ENCODE results near the gene LRRC75A. TPM values are rescaled to one million over a fixed set of nuclear protein-coding genes. Genes with fewer than 3 reads are reported as not detected.

The LRRC75A gene
- total RNA-seq, 3 donors from 2014 or later (not counting 1 experiment from before 2014, with no cell fraction given) = 2.6 to 3.0 (median 3.0) TPM

DNA sequence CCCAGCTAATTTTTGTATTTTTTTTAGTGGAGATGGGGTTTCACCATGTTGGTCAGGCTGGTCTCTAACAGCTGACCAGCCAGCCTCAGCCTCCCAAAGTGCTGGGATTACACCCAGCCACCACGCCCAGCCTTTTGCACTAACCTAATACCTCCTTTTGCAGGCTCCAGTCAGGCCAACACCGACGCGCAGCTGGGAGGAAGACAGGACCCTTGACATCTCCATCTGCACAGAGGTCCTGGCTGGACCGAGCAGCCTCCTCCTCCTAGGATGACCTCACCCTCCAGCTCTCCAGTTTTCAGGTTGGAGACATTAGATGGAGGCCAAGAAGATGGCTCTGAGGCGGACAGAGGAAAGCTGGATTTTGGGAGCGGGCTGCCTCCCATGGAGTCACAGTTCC is 74.6 kb downstream of the LRRC75A start:
- intact Hi-C loops (cut with micrococcal nuclease) = loop anchor here (2.0 kb wide), 1 partner anchor 37 kb away; the partner anchor contains the start of gene UBB
- Histone ChIP-seq H3K9me3 (ENCODE audit: control insufficient read depth, insufficient read depth, low read length) (no peaks in the 10 kb centered on the region), H3K36me3 (ENCODE audit: control insufficient read depth, insufficient read depth, low read length) (peaks cover 45% of the 10 kb centered on the region), H3K27ac (ENCODE audit: low read length) (peak overlapping the region; percentile 93), H3K4me1 (ENCODE audit: control insufficient read depth, insufficient read depth, low read length) (peaks cover 53% of the 10 kb centered on the region), H3K27me3 (ENCODE audit: control insufficient read depth, insufficient read depth, low read length) (no peaks in the 10 kb centered on the region), H3K4me3 (ENCODE audit: low read length) (no peak overlapping the region)
- Mint-ChIP-seq H3K36me3 (no peaks in the 10 kb centered on the region), H3K4me3 (peak overlapping the region; percentile 98), H3K27ac (peak overlapping the region; percentile 98 to 100), H3K4me1 (peaks cover 52 to 63% of the 10 kb centered on the region in 2 donors), H3K9me3 (no peaks in the 10 kb centered on the region), H3K27me3 (ENCODE audit: low read depth in 2 of 2) (no peaks in the 10 kb centered on the region)
- no peak for DNase-seq
- no peak for ATAC-seq
- WGBS (ENCODE audit: insufficient coverage) = 98% methylated on average over 7 of the region's 7 CpGs
- no peak for TF ChIP-seq CTCF (IDR thresholded peaks at IDR 0.05)

DNA sequence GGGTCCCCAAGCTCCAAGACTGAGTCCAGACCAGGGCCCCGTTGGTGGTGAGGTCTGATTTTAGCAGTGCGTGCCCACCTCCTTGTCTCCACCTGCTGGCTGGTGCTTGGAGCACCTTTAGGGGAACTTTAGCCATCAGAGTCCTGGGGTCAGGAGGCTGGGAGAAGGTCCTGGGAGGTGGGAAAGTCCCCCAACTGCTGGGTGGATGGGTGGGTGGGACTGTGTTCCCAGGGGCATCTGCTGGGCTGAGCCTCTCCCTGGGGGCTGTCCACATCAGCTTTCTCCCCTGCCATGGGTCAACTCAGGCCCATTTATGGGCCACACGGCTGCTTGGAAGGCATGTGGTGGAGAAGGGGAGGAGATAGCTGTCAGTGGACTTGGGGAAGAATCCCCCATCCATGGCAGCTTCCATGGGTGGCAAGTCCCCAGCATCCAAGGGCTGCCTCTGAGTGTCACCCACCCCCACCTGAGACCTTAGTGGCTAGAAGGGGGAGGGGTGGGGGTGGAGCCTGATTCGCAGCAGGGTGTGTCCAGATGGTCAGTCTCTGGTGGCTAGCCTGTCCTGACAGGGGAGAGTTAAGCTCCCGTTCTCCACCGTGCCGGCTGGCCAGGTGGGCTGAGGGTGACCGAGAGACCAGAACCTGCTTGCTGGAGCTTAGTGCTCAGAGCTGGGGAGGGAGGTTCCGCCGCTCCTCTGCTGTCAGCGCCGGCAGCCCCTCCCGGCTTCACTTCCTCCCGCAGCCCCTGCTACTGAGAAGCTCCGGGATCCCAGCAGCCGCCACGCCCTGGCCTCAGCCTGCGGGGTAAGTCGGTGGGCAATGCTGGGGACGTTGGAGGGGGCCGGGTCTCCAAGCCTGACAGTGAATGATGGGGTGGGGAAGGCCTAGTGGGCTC is 76.7 kb downstream of the LRRC75A start, which contains the start of gene TRPV2:
Gene TRPV2 (plus strand): TSS at position 541 of the 894 bp plus-strand sequence. CDS start 2,098 bp downstream, outside the sequence.
- Histone ChIP-seq H3K27me3 (ENCODE audit: control insufficient read depth, insufficient read depth, low read length) (no peaks in the 10 kb centered on the region), H3K9me3 (ENCODE audit: control insufficient read depth, insufficient read depth, low read length) (no peaks in the 10 kb centered on the region), H3K27ac (ENCODE audit: low read length) (peak within 1 kb of the TSS; percentile 93), H3K4me1 (ENCODE audit: control insufficient read depth, insufficient read depth, low read length) (peaks cover 50% of the 10 kb centered on the region), H3K4me3 (ENCODE audit: low read length) (peak within 1 kb of the TSS; percentile 62), H3K36me3 (ENCODE audit: control insufficient read depth, insufficient read depth, low read length) (peaks cover 30% of the 10 kb centered on the region)
- peak within 1 kb of the TSS; percentile 98 to 100 for H3K27ac Mint-ChIP-seq
- H3K4me3 Mint-ChIP-seq = peak within 1 kb of the TSS; percentile 98
- H3K36me3 Mint-ChIP-seq = no peaks in the 10 kb centered on the region
- H3K4me1 Mint-ChIP-seq = peaks cover 45 to 57% of the 10 kb centered on the region in 2 donors
- WGBS (ENCODE audit: insufficient coverage) = 0% methylated on average over 21 of the region's 21 CpGs
- ATAC-seq (peak; percentile 39 to 56 (median 53)), DNase-seq (peak; percentile 44 to 74)
- intact Hi-C loops (cut with micrococcal nuclease) = loop anchor here (1.0 kb wide), 3 partner anchors 23 to 52 kb away; no protein-coding TSS in a partner anchor
- H3K27me3 Mint-ChIP-seq (ENCODE audit: low read depth in 2 of 2) = no peaks in the 10 kb centered on the region
- TF ChIP-seq CTCF (IDR thresholded peaks at IDR 0.05) = peak; percentile 50
- no peaks in the 10 kb centered on the region for H3K9me3 Mint-ChIP-seq

- Mint-ChIP-seq H3K4me1 (peaks cover 6 to 12% of the 10 kb centered on the region in 2 donors), H3K27me3 (ENCODE audit: low read depth in 2 of 2) (peaks cover 9 to 15% of the 10 kb centered on the region in 2 donors), H3K9me3 (no peaks in the 10 kb centered on the region), H3K36me3 (no peaks in the 10 kb centered on the region), H3K27ac (no peak overlapping the region), H3K4me3 (peak overlapping the region; percentile 41)
- H3K27ac ChIP-seq (ENCODE audit: low read length) = no peak overlapping the region
- H3K36me3 ChIP-seq (ENCODE audit: control insufficient read depth, insufficient read depth, low read length) = no peaks in the 10 kb centered on the region
- H3K4me3 ChIP-seq (ENCODE audit: low read length) = no peak overlapping the region
- H3K9me3 ChIP-seq (ENCODE audit: control insufficient read depth, insufficient read depth, low read length) = no peaks in the 10 kb centered on the region
- peaks cover 8% of the 10 kb centered on the region for H3K27me3 ChIP-seq (ENCODE audit: control insufficient read depth, insufficient read depth, low read length)
- TF ChIP-seq CTCF (IDR thresholded peaks at IDR 0.05) = no peak
- peaks cover 12% of the 10 kb centered on the region for H3K4me1 ChIP-seq (ENCODE audit: control insufficient read depth, insufficient read depth, low read length)
- WGBS (ENCODE audit: insufficient coverage) = 61% methylated on average over 14 of the region's 14 CpGs
- intact Hi-C loops (cut with micrococcal nuclease) = no loop called here
- ATAC-seq = no peak
- DNase-seq = no peak
Measured at GRCh38 chr17:16407911-16408588, 83.9 kb downstream of the LRRC75A start.
